H1 (cell line): Measurements from ENCODE around the gene ADAM23. TPM values are rescaled to one million over a fixed set of nuclear protein-coding genes. Genes with fewer than 3 reads are reported as not detected.

Experiments used
- CTCF ChIA-PET: fragments of 300-600 bp; sonication (Branson Sonifier 250); formaldehyde crosslinking; loops from one replicate; lab custom pipeline; 2021; ENCODE audit not compliant: partially characterized antibody; lab: Charles Lee
- POLR2A ChIA-PET: fragments of 300-600 bp; sonication (Branson Sonifier 250); formaldehyde crosslinking; loops from one replicate; lab custom pipeline; 2021; ENCODE audit warnings: inconsistent platforms; ENCODE audit not compliant: partially characterized antibody; lab: Charles Lee
- DNase-seq, 2 experiments: peaks; one replicate each; pipeline versions ENCODE4 v3.0.0 to v3.0.0-alpha.2; 2010 to 2022; ENCODE audit warnings: low spot score in 2 of 2, low read depth in 1 of 2, mixed read lengths in 1 of 2
- FAIRE-seq: peaks from 2 replicates; lab custom pipeline; 2011; peaks lifted over from hg19 to GRCh38; lab: Jason Lieb, UNC
- H2AFZ ChIP-seq: 2 replicates; pipeline ENCODE4 v1.8.1; 2012; ENCODE audit warnings: low read length, inconsistent platforms
- H2AK5ac ChIP-seq: 2 replicates; pipeline ENCODE4 v1.6.1; 2013; ENCODE audit warnings: low read depth, low read length
- H2BK120ac ChIP-seq: replicated peaks from 2 replicates; pipeline ENCODE3; 2013; ENCODE audit warnings: low read depth, low read length, inconsistent platforms
- H2BK12ac ChIP-seq: 2 replicates; pipeline ENCODE4 v1.6.1; 2013; ENCODE audit warnings: low read depth, low read length
- H2BK15ac ChIP-seq: 2 replicates; pipeline ENCODE4 v1.6.1; 2013; ENCODE audit warnings: low read length
- H2BK20ac ChIP-seq: 2 replicates; pipeline ENCODE4 v1.6.1; 2013; ENCODE audit warnings: low read length
- H2BK5ac ChIP-seq: 2 replicates; pipeline ENCODE4 v1.6.1; 2013; ENCODE audit warnings: low read depth, low read length
- H3K14ac ChIP-seq: 2 replicates; pipeline ENCODE4 v1.6.1; 2013; ENCODE audit warnings: inconsistent platforms; ENCODE audit not compliant: insufficient read length
- H3K18ac ChIP-seq: 2 replicates; pipeline ENCODE4 v1.6.1; 2013; ENCODE audit warnings: low read length; ENCODE audit errors: extremely low read depth
- H3K23ac ChIP-seq: 2 replicates; pipeline ENCODE4 v1.6.1; 2013; ENCODE audit warnings: inconsistent platforms; ENCODE audit not compliant: insufficient read length
- H3K23me2 ChIP-seq: 2 replicates; pipeline ENCODE4 v1.6.1; 2013; ENCODE audit warnings: low read depth, low read length
- H3K27ac ChIP-seq: 2 replicates; pipeline ENCODE4 v1.6.1; 2011; ENCODE audit warnings: low read depth, low read length, inconsistent platforms
- H3K27me3 ChIP-seq, 4 experiments: replicated peaks in 1 of 4; 1 replicate in 1 of 4; 2 replicates in 3 of 4; pipeline versions ENCODE4 v1.6.1 to v1.8.1; 2011 to 2013; ENCODE audit warnings: low read length in 3 of 4, mild to moderate bottlenecking in 3 of 4, inconsistent platforms in 2 of 4, mixed read lengths in 2 of 4, moderate library complexity in 1 of 4; ENCODE audit not compliant: control insufficient read depth in 3 of 4, insufficient read depth in 3 of 4; ENCODE audit errors: extremely low read depth in 1 of 4
- H3K36me3 ChIP-seq, 4 experiments: 2 replicates each; pipeline versions ENCODE4 v1.6.1 to v1.8.1; 2011 to 2013; ENCODE audit warnings: mild to moderate bottlenecking in 4 of 4, low read length in 3 of 4, moderate library complexity in 2 of 4, control low read depth in 1 of 4, inconsistent platforms in 1 of 4; ENCODE audit not compliant: insufficient read depth in 4 of 4, control insufficient read depth in 2 of 4
- H3K4ac ChIP-seq: replicated peaks from 2 replicates; pipeline ENCODE3; 2013; ENCODE audit warnings: low read length, low read depth, mixed read lengths, inconsistent platforms; ENCODE audit not compliant: insufficient read length
- H3K4me1 ChIP-seq, 4 experiments: replicated peaks in 1 of 4; 1 replicate in 1 of 4; 2 replicates in 3 of 4; pipeline versions ENCODE4 v1.6.1 to v1.8.1; 2011 to 2013; ENCODE audit warnings: low read length in 3 of 4, inconsistent platforms in 2 of 4, mixed read lengths in 1 of 4; ENCODE audit not compliant: insufficient read depth in 4 of 4, control insufficient read depth in 3 of 4
- H3K4me2 ChIP-seq, 2 experiments: 2 replicates each; pipeline versions ENCODE4 v1.6.1 to v1.8.1; 2011 to 2013; ENCODE audit warnings: low read depth in 2 of 2, low read length in 2 of 2, control low read depth in 1 of 2, inconsistent platforms in 1 of 2, mild to moderate bottlenecking in 1 of 2; ENCODE audit not compliant: insufficient read depth in 1 of 2
- H3K4me3 ChIP-seq, 4 experiments: fragments of 200-600, 300-600 bp in 1 of 4; sonication (generic), shearing (Covaris generic), sonication (Bioruptor Twin) in 1 of 4; 2 replicates each; pipeline versions ENCODE4 v1.5.1 to v1.8.1; 2011 to 2016; ENCODE audit warnings: low read length in 4 of 4, low read depth in 3 of 4, control low read depth in 2 of 4, inconsistent platforms in 2 of 4, mild to moderate bottlenecking in 2 of 4, mixed read lengths in 1 of 4, moderate library complexity in 1 of 4; ENCODE audit not compliant: insufficient read depth in 2 of 4; ENCODE audit errors: extremely low read depth in 1 of 4
- H3K56ac ChIP-seq: replicated peaks from 2 replicates; pipeline ENCODE3; 2013; ENCODE audit warnings: low read depth, mild to moderate bottlenecking, mixed read lengths, low read length, inconsistent platforms; ENCODE audit not compliant: insufficient read length
- H3K79me1 ChIP-seq: 2 replicates; pipeline ENCODE4 v1.6.1; 2013; ENCODE audit warnings: low read depth, low read length, control low read depth
- H3K79me2 ChIP-seq, 2 experiments: 2 replicates each; pipeline versions ENCODE4 v1.6.1 to v1.8.1; 2012 to 2013; ENCODE audit warnings: low read length in 2 of 2, mild to moderate bottlenecking in 2 of 2, inconsistent platforms in 1 of 2; ENCODE audit not compliant: insufficient read depth in 2 of 2, control insufficient read depth in 1 of 2
- H3K9ac ChIP-seq, 4 experiments: replicated peaks in 1 of 4; 1 replicate in 1 of 4; 2 replicates in 3 of 4; pipeline versions ENCODE4 v1.6.1 to v1.8.1; 2011 to 2013; ENCODE audit warnings: low read depth in 3 of 4, low read length in 3 of 4, control low read depth in 2 of 4, mild to moderate bottlenecking in 2 of 4, moderate library complexity in 2 of 4, inconsistent platforms in 1 of 4; ENCODE audit errors: extremely low read depth in 1 of 4
- H3K9me3 ChIP-seq, 2 experiments: 2 replicates each; pipeline versions ENCODE4 v1.6.1 to v1.8.1; 2012 to 2013; ENCODE audit warnings: mild to moderate bottlenecking in 2 of 2, moderate library complexity in 2 of 2, control low read depth in 1 of 2, inconsistent platforms in 1 of 2, low read depth in 1 of 2, low read length in 1 of 2, mixed read lengths in 1 of 2; ENCODE audit not compliant: insufficient read depth in 2 of 2
- H4K20me1 ChIP-seq, 2 experiments: replicated peaks in 1 of 2; 2 replicates each; pipeline versions ENCODE3 to v1.8.1; 2011 to 2013; ENCODE audit warnings: inconsistent platforms in 2 of 2, low read length in 2 of 2, mild to moderate bottlenecking in 1 of 2; ENCODE audit not compliant: insufficient read depth in 2 of 2, control insufficient read depth in 1 of 2
- H4K5ac ChIP-seq: 2 replicates; pipeline ENCODE4 v1.6.1; 2013; ENCODE audit warnings: low read length, low read depth, mixed read lengths, inconsistent platforms; ENCODE audit not compliant: insufficient read length
- H4K8ac ChIP-seq: 2 replicates; pipeline ENCODE4 v1.8.0; 2013; ENCODE audit warnings: mild to moderate bottlenecking, moderate library complexity, low read length, inconsistent platforms; ENCODE audit not compliant: insufficient read depth; ENCODE audit errors: extremely low read depth
- H4K91ac ChIP-seq: replicated peaks from 2 replicates; pipeline ENCODE3; 2013; ENCODE audit warnings: low read length, mixed read lengths, inconsistent platforms; ENCODE audit not compliant: insufficient read length
- CTCF ChIP-seq, 3 experiments: IDR thresholded peaks; 1 replicate in 2 of 3; 2 replicates in 1 of 3; pipeline versions ENCODE4 v1.5.1 to v1.6.1; 2011; ENCODE audit warnings: low read length in 3 of 3, mild to moderate bottlenecking in 3 of 3, inconsistent platforms in 2 of 3, low read depth in 1 of 3, moderate library complexity in 1 of 3; ENCODE audit not compliant: insufficient read depth in 1 of 3; ENCODE audit errors: control extremely low read depth in 1 of 3
- JUN ChIP-seq: IDR thresholded peaks from 2 replicates; pipeline ENCODE4 v1.6.1; 2011; ENCODE audit warnings: low read depth, mild to moderate bottlenecking, improper control_type of control experiment, low read length
- WGBS, 2 experiments: shearing (Covaris generic) in 1 of 2; methylation state at CpG; one replicate each; pipeline versions ENCODE4 v1.1.6 to v1.1.7; 2013 to 2015; ENCODE audit warnings: low lambda C conversion rate in 2 of 2, mixed read lengths in 2 of 2, inconsistent platforms in 1 of 2, low coverage in 1 of 2, missing lambda C conversion rate in 1 of 2; ENCODE audit not compliant: insufficient replicate concordance in 2 of 2, insufficient coverage in 1 of 2, insufficient read length in 1 of 2; ENCODE audit errors: extremely low coverage in 1 of 2, missing lambda C conversion rate in 1 of 2; 5-methylcytosine and 5-hydroxymethylcytosine counted together
- polyA plus RNA-seq, 7 experiments: library from polyadenylated mRNA; depleted of rRNA in 3 of 7; stranded (reverse) in 5 of 7; unstranded in 2 of 7; fragments of >200 nt in 5 of 7; fragments of 200-250 nt in 2 of 7; gene quantifications; 1 replicate in 5 of 7; 2 replicates in 1 of 7; 4 replicates in 1 of 7; pipeline versions ENCODE4 v1.2.1 to v1.2.3, GENCODE V29; 2011 to 2013; ENCODE audit warnings: missing spikeins in 2 of 7, mixed read lengths in 2 of 7
- total RNA-seq: library from RNA; stranded (reverse); fragmentation: NEBNext Ultra II Directional; extraction: Animal tissue kit (Norgen Biotek cat#: 25700); gene quantifications from 2 replicates; pipeline ENCODE4 v1.2.1, GENCODE V29; 2021

ADAM23 gene
- total and polyA plus RNA-seq, 2 of the 8 experiments (the other 6 are each of a cell fraction or from before 2014, with no cell fraction given): 9.9 to 20.8 TPM

GRCh38 chr2:206611736-206612135, 168.4 kb downstream of the ADAM23 start:
- H3K4ac ChIP-seq: no peak overlapping the region
- H3K18ac ChIP-seq: no peak overlapping the region
- no peaks in the 10 kb centered on the region for H3K4me1 ChIP-seq
- TF ChIP-seq CTCF (IDR thresholded peaks at IDR 0.05; ENCODE audit: control extremely low read depth in 1 of 3, insufficient read depth in 1 of 3, low read depth in 1 of 3, low read length in 3 of 3) (no peak), JUN (no peak)
- no peaks in the 10 kb centered on the region for H3K79me2 ChIP-seq
- no peak overlapping the region for H3K23ac ChIP-seq
- FAIRE-seq (no peak), DNase-seq (no peak)
- H3K9me3 ChIP-seq: no peaks in the 10 kb centered on the region
- no peak overlapping the region for H2AK5ac ChIP-seq
- H3K56ac ChIP-seq: no peak overlapping the region
- ChIA-PET CTCF (interaction anchor here (1.4 kb wide), 1 partner anchor 15 kb away, joined by 5 read pairs; no protein-coding TSS in a partner anchor), POLR2A (no interaction called here)
- no peak overlapping the region for H2BK15ac ChIP-seq
- H3K4me2 ChIP-seq: no peak overlapping the region
- no peak overlapping the region for H4K91ac ChIP-seq
- H3K14ac ChIP-seq: no peak overlapping the region
- no peak overlapping the region for H3K27ac ChIP-seq
- no peak overlapping the region for H2AFZ ChIP-seq
- no peak overlapping the region for H4K5ac ChIP-seq
- H4K20me1 ChIP-seq: no peaks in the 10 kb centered on the region
- H3K27me3 ChIP-seq: no peaks in the 10 kb centered on the region
- 84% methylated on average over 3 of the region's 3 CpGs; no CpG with 5 or more reads in 1 of the 2 experiments for WGBS, 2 experiments
- no peak overlapping the region for H2BK20ac ChIP-seq
- no peak overlapping the region for H4K8ac ChIP-seq
- no peak overlapping the region for H2BK5ac ChIP-seq
- H2BK120ac ChIP-seq: no peak overlapping the region
- H3K36me3 ChIP-seq: no peaks in the 10 kb centered on the region
- H2BK12ac ChIP-seq: no peak overlapping the region
- H3K9ac ChIP-seq: no peak overlapping the region
- H3K79me1 ChIP-seq: no peaks in the 10 kb centered on the region
- H3K23me2 ChIP-seq: no peaks in the 10 kb centered on the region
- no peak overlapping the region for H3K4me3 ChIP-seq
